Left ventricle myocardium inferior (tissue), 1 donor: ENCODE data around the gene EVL. TPM values are rescaled to one million over a fixed set of nuclear protein-coding genes. Genes with fewer than 3 reads are reported as not detected.

Experiments
- DNase-seq: peaks from one replicate; pipeline ENCODE4 v3.0.0-alpha.2; 2020
- H3K27ac ChIP-seq: fragments of 200-600 bp; replicated peaks from 2 replicates; pipeline ENCODE4 v1.8.0; 2021
- H3K27me3 ChIP-seq: fragments of 200-600 bp; 2 replicates; pipeline ENCODE4 v1.8.0; 2021; ENCODE audit warnings: low read depth
- H3K36me3 ChIP-seq: fragments of 200-600 bp; 2 replicates; pipeline ENCODE4 v1.8.0; 2021
- H3K4me1 ChIP-seq: fragments of 200-600 bp; 2 replicates; pipeline ENCODE4 v1.8.0; 2021
- H3K4me3 ChIP-seq: fragments of 200-600 bp; 2 replicates; pipeline ENCODE4 v1.8.0; 2021; ENCODE audit warnings: mild to moderate bottlenecking, moderate library complexity
- H3K9me3 ChIP-seq: fragments of 200-600 bp; replicated peaks from 2 replicates; pipeline ENCODE4 v1.8.0; 2021
- CTCF ChIP-seq: fragments of 200-600 bp; IDR thresholded peaks from 2 replicates; pipeline ENCODE4 v1.8.0; 2021; ENCODE audit warnings: antibody characterized with exemption, mild to moderate bottlenecking, borderline replicate concordance
- intact Hi-C: fragments of 100-400 bp; cut with micrococcal nuclease; formaldehyde crosslinking; loops from one replicate; pipeline ENCODE4 v1.11.0; 2022
- total RNA-seq: library from RNA; stranded (reverse); fragmentation: NEBNext Ultra II Directional; extraction: Animal tissue kit (Norgen Biotek cat#: 25700); gene quantifications from one replicate; pipeline ENCODE4 v1.2.1, GENCODE V29; 2021
- donor health status: DM: no; HTN: yes; CAD: no; lungs with severe emphysema.

Gene EVL
- total RNA-seq, 1 donor from 2014 or later, result 39.7 TPM

DNA sequence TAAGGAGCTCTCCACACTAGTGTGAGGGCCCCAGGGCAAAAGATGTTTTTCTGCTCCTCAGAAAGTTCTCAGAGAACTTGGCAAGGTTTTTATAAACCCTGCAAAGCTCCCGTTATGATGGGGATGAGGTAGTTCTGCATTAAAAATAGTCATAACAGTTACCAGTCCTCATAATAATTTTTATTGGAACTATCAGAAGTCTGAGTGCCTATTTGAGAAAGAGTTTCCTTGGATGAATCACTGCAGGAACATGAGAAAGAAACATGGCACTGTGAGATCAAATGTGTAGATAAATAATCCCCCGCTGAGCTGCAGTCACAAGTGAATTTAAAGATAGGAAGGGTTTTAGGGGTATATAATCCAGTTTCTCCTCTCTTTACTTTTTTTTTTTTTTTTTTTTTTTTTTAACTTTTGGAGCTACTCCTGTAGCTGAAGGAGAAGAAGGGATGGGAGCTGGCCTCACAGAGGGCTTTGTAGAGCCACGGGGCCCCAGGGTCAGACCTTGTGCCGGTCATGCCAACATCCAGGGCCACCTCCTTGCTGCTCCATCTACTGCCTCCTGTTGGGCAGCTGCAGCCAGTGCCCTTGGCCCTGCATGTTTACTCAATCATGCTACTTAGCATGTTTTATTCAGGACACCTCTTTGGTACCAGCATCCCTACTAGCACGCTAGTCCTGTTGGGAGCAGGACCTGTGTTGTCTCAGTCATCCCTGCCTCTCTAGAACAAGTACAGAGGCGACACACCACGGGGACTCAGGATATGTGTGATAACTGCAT lies 39.5 kb downstream of the EVL start:
- peak overlapping the region; percentile 78 for H3K27ac ChIP-seq
- H3K4me3 ChIP-seq, result no peak overlapping the region
- H3K4me1 ChIP-seq, result peaks cover 70% of the 10 kb centered on the region
- no peaks in the 10 kb centered on the region for H3K36me3 ChIP-seq
- no peak for DNase-seq
- no peak for TF ChIP-seq CTCF
- H3K9me3 ChIP-seq, result no peaks in the 10 kb centered on the region
- H3K27me3 ChIP-seq, result no peaks in the 10 kb centered on the region
- intact Hi-C loops, result loop anchor here (5.0 kb wide), 1 partner anchor 122 kb away; no protein-coding TSS in a partner anchor

DNA sequence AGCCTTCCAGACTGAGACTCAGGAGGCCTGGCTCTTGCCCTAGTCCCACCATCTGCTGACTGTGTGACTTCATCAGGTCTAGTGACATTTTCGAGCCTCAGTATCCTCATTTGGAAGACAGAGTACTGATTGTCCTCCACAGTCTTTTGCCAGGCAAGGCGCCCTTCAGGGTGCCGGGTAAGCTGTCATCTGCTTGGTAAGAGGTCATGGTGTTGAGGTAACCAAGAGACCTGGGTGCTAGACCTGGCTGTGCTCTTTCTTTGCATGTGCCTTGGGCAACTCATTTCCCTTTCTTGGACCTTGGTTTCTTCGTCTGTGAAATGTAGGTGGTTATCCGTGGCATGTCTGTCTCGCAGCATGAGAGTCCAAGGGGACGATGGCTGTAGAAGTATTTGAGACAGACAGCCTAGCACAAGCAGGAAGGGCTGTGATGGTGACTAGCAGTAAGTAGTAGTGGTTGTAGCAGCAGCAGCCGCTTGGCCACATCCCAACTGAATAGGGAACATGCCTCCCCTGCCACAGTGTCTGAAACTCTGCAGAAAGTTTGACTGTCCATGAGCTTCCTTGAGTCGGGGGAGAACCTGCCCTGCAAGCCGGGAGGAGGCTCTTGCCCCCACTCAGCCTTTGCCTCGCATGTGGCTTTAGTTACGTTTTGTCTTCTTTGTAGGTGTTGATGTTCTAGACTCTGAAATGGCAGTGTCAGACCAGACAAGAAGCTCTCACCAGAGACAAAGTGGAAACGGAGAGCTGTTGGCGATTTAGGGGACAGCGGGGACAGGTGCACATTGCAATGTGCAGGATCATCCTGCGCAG lies 40.3 kb downstream of the EVL start:
- no peaks in the 10 kb centered on the region for H3K36me3 ChIP-seq
- H3K9me3 ChIP-seq, result no peaks in the 10 kb centered on the region
- no peak overlapping the region for H3K4me3 ChIP-seq
- H3K27ac ChIP-seq, result peak overlapping the region; percentile 78
- H3K27me3 ChIP-seq, result no peaks in the 10 kb centered on the region
- H3K4me1 ChIP-seq, result peaks cover 70% of the 10 kb centered on the region
- DNase-seq, result no peak
- intact Hi-C loops, result loop anchor here (5.0 kb wide), 1 partner anchor 123 kb away; no protein-coding TSS in a partner anchor
- no peak for TF ChIP-seq CTCF

DNA sequence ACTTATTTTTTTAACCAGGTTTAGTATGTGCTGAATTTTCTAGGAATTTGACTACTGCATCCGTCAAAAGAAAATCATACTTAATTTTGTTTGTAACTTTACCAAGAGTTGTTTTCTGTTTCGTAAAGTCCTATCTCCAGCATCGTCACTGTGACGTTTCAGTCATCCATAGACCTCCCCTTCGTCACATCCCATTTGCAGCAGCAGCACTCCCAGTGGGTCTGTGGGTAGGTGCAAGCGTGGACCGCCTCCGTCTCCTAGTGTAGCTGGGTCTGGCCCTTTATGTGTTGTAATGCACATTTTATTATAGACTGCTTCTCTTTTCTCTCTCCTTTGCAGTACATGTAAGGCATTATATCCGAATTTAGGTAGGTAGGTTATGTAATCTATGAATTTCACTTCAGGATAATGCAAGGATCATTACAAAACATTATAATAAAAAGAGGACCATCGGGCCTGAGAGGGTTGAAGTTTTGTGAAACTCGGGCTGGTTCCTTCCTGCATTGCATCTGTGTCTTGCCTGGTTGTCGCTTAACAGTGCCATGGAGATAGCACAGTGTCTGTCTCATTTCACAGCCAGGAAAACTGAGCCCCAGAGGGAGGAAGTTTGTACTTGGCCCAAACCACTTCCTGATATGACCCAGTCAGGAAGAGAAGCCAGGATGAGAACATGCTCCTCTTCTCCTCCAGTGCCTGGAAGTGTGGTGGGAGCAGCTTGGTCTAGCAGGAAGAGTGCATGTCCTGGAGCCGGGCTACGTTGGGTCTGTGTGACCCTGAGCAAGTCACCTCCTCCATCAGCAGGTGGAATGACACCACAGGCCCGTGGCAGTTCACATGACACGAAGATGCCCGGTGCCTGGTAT lies 41.3 kb downstream of the EVL start:
- no peak for DNase-seq
- Histone ChIP-seq H3K36me3 (no peaks in the 10 kb centered on the region), H3K9me3 (no peaks in the 10 kb centered on the region), H3K4me1 (peaks cover 70% of the 10 kb centered on the region), H3K27me3 (no peaks in the 10 kb centered on the region), H3K4me3 (no peak overlapping the region), H3K27ac (peak overlapping the region; percentile 50)
- intact Hi-C loops, result loop anchor here (5.0 kb wide), 1 partner anchor 124 kb away; no protein-coding TSS in a partner anchor
- no peak for TF ChIP-seq CTCF

GRCh38 chr14:100107236-100107635 lies 42.0 kb downstream of the EVL start:
- no peak for TF ChIP-seq CTCF
- Histone ChIP-seq H3K4me1 (peaks cover 76% of the 10 kb centered on the region), H3K27me3 (no peaks in the 10 kb centered on the region), H3K9me3 (no peaks in the 10 kb centered on the region), H3K36me3 (no peaks in the 10 kb centered on the region), H3K4me3 (no peak overlapping the region), H3K27ac (peak overlapping the region; percentile 50)
- intact Hi-C loops, result loop anchor here (5.0 kb wide), 1 partner anchor 125 kb away; no protein-coding TSS in a partner anchor
- DNase-seq, result no peak
